Neutrophil (primary cell): ENCODE data around the gene POLR3E.

Source experiments
- H3K27ac ChIP-seq: fragments of 200-600 bp; sonication (generic); 2 replicates; pipeline ENCODE4 v1.5.1; 2016; ENCODE audit warnings: mild to moderate bottlenecking, moderate library complexity
- H3K27me3 ChIP-seq: fragments of 200-600 bp; sonication (generic); 2 replicates; pipeline ENCODE4 v1.6.0; 2016; ENCODE audit warnings: mild to moderate bottlenecking
- H3K36me3 ChIP-seq: fragments of 200-600 bp; sonication (generic); 2 replicates; pipeline ENCODE4 v1.5.1; 2017
- H3K4me1 ChIP-seq, 2 experiments: fragments of 200-600 bp in 1 of 2; sonication (generic) in 1 of 2; 1 replicate in 1 of 2; 2 replicates in 1 of 2; pipeline versions ENCODE4 v1.5.1 to v1.6.1; 2013 to 2016; ENCODE audit warnings: low read depth in 1 of 2, low read length in 1 of 2, mild to moderate bottlenecking in 1 of 2, moderate library complexity in 1 of 2; ENCODE audit not compliant: control insufficient read depth in 1 of 2, insufficient read depth in 1 of 2
- H3K4me3 ChIP-seq, 2 experiments: fragments of 200-600 bp in 1 of 2; sonication (generic) in 1 of 2; 1 replicate in 1 of 2; 2 replicates in 1 of 2; pipeline ENCODE4 v1.5.1; 2013 to 2016; ENCODE audit warnings: low read depth in 1 of 2, low read length in 1 of 2, mild to moderate bottlenecking in 1 of 2, moderate library complexity in 1 of 2
- H3K9me3 ChIP-seq: fragments of 200-600 bp; sonication (generic); 2 replicates; pipeline ENCODE4 v1.5.1; 2016
- TF ChIP-seq, protein P1 (sequence below): fragments of 200-600 bp; sonication (generic); IDR thresholded peaks from 2 replicates; pipeline ENCODE4 v1.5.1; 2016; ENCODE audit warnings: antibody characterized with exemption

POLR3E gene

DNA sequence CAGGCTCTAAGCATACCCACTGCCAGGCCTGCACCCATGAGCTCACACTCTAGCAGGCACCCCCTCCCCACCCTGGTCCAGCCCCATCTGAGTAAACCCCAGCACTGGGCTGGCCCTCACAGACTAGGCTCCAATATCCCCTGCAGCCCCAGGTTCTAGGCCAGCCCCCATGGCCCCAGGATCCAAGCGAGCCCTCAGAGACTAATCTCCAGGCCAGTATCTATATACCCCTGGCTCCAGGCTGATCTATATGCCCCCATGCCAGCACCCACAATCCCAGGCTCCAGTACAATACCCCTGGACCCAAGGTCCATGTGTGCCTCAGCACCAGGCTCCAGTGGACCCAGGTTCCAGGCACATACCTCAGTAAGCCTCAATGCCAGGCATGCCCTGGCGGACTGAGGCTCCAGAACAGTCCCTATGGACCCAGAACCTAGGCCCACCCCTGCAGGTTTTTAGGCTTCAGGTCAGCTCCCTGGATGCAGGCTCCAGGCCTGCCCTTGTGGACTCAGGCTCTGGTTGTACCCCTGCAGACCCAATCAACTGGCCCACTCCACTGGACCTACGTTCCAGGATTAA lies 38.5 kb downstream of the POLR3E start:
- Histone ChIP-seq H3K4me1 (no peaks in the 10 kb centered on the region), H3K36me3 (peaks cover 23% of the 10 kb centered on the region), H3K9me3 (no peaks in the 10 kb centered on the region), H3K27me3 (no peaks in the 10 kb centered on the region), H3K27ac (no peak overlapping the region), H3K4me3 (no peak overlapping the region)
- TF ChIP-seq, protein P1, sequence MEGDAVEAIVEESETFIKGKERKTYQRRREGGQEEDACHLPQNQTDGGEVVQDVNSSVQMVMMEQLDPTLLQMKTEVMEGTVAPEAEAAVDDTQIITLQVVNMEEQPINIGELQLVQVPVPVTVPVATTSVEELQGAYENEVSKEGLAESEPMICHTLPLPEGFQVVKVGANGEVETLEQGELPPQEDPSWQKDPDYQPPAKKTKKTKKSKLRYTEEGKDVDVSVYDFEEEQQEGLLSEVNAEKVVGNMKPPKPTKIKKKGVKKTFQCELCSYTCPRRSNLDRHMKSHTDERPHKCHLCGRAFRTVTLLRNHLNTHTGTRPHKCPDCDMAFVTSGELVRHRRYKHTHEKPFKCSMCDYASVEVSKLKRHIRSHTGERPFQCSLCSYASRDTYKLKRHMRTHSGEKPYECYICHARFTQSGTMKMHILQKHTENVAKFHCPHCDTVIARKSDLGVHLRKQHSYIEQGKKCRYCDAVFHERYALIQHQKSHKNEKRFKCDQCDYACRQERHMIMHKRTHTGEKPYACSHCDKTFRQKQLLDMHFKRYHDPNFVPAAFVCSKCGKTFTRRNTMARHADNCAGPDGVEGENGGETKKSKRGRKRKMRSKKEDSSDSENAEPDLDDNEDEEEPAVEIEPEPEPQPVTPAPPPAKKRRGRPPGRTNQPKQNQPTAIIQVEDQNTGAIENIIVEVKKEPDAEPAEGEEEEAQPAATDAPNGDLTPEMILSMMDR: no peak

DNA sequence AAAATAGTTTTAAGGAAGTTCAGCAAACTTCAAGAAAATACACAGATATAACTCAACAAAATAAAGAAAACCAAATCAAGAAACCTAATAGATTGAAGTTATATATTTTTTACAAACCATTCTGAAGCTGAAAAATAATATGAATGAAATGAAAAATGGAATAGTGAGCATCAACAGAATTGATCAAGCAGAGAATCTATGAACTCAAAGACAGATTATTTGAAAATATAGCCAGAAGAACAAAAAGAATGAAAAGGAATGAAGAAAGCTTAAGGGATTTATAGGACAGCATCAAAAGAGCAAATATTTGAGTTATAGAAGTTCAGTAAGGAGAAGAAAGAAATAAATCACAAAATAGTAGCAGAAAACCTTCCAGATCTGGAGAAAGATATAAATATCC lies 39.4 kb downstream of the POLR3E start:
- H3K9me3 ChIP-seq: no peaks in the 10 kb centered on the region
- H3K27ac ChIP-seq: no peak overlapping the region
- TF ChIP-seq, protein P1: no peak
- no peaks in the 10 kb centered on the region for H3K4me1 ChIP-seq
- H3K4me3 ChIP-seq: no peak overlapping the region
- H3K27me3 ChIP-seq: no peaks in the 10 kb centered on the region
- peaks cover 23% of the 10 kb centered on the region for H3K36me3 ChIP-seq

DNA sequence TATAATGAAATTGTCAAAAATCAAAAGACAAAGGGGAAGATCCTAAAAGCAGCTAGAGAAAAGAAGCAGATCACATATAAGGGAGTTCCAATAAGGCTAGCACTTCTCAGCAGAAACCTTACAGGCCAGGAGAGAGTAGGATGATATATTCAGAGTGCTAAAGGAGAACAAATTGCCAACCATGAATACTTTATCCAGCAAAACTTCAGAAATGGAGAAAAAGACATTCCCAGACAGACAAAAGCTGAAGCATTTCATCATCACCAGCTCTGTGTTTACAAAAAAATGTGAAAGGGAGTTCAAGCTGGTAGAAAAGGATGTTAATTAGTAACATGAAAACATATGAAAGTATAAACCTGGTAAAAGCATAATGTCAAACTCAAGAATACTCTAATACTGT lies 39.8 kb downstream of the POLR3E start:
- H3K27ac ChIP-seq: no peak overlapping the region
- H3K27me3 ChIP-seq: no peaks in the 10 kb centered on the region
- TF ChIP-seq, protein P1: no peak
- H3K4me1 ChIP-seq: no peaks in the 10 kb centered on the region
- peaks cover 22% of the 10 kb centered on the region for H3K36me3 ChIP-seq
- no peak overlapping the region for H3K4me3 ChIP-seq
- no peaks in the 10 kb centered on the region for H3K9me3 ChIP-seq

DNA sequence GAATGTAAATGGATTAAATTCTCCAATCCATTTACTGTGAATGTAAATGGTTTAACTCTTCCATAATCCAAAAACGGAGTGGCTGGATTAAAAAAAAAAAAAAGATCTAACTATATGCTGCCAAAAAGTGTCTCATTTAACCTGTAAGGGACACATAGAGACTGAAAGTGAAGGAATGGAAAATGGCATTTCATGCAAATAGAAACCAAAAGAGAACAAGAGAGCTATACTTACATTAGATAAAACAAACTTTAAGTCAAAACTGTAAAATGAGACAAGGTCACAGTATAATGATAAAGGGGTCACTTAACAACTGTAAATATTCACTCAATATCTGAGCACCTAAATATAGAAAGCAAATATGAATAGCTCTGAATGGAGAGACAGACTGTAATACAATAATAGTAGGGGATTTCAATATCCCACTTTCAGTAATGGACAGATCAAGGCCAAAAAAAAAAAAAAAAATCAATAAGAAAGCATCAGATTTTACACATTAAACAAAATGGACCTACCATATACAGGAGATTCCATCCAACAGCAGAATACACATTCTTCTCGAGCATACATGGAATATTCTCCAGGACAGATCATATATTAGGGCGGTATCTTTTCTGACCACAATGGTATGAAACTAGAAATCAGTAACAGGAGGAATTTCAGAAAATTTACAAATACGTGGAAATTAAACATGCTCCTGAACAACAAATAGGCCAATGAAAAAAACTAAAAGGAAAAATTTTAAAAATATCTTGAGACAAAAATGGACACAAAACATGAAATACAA lies 40.8 kb downstream of the POLR3E start:
- peaks cover 16% of the 10 kb centered on the region for H3K36me3 ChIP-seq
- H3K4me1 ChIP-seq: no peaks in the 10 kb centered on the region
- TF ChIP-seq, protein P1: no peak
- H3K27me3 ChIP-seq: no peaks in the 10 kb centered on the region
- no peak overlapping the region for H3K27ac ChIP-seq
- H3K9me3 ChIP-seq: no peaks in the 10 kb centered on the region
- H3K4me3 ChIP-seq: no peak overlapping the region

DNA sequence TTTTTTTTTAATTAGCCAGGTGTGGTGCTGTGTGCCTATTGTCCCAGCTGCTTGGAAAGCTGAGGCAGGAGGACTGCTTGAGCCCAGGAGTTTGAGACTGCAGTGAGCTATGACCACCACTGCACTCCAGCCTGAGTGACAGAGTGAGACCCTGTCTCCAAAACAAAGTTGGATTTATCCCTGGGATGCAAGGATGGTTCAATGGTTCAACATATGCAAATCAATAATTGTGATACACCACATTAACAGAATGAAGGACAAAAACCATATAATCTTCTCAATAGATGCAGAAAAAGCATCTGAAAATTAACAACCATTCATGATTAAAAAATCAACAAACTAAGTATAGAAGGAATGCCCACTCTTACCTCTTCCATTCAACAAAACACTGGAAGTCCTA lies 43.7 kb downstream of the POLR3E start:
- Histone ChIP-seq H3K4me3 (no peak overlapping the region), H3K9me3 (no peaks in the 10 kb centered on the region), H3K27ac (no peak overlapping the region), H3K27me3 (no peaks in the 10 kb centered on the region), H3K4me1 (no peaks in the 10 kb centered on the region), H3K36me3 (no peaks in the 10 kb centered on the region)
- TF ChIP-seq, protein P1: no peak
